ENCODE data around the gene EVI2A. TPM values are rescaled to one million over a fixed set of nuclear protein-coding genes. Genes with fewer than 3 reads are reported as not detected.
"Not testable (repeated sequence)": the region's sequence is repeated elsewhere in the genome, so short reads cannot be mapped to it uniquely, and the experiment has no call there.

EVI2A gene
- total RNA-seq, 1 experiment from 2014 or later = not detected

- H3K9ac ChIP-seq (ENCODE audit: low read length) = not testable (repeated sequence)
Observed at GRCh38 chr17:31345191-31345747, 23.8 kb upstream of the EVI2A start.

GRCh38 chr17:31339906-31340661 is 18.7 kb upstream of the EVI2A start:
- no peaks in the 10 kb centered on the region for H3K4me1 ChIP-seq (ENCODE audit: control insufficient read depth in 1 of 2, insufficient read depth in 2 of 2, low read length in 2 of 2)
- H3K27ac ChIP-seq (ENCODE audit: low read depth, low read length) = no peak overlapping the region
- no peaks in the 10 kb centered on the region for H3K9me3 ChIP-seq (ENCODE audit: control insufficient read depth in 1 of 2, insufficient read depth in 1 of 2, low read depth in 1 of 2, low read length in 2 of 2)
- H3K9ac ChIP-seq (ENCODE audit: low read length) = no peak overlapping the region
- BruUV-seq (replicated peaks) = TSS peak; percentile 23
- peaks cover 9 to 10% of the 10 kb centered on the region in 2 experiments; a peak in 2 of 4 replicates for H3K36me3 ChIP-seq (ENCODE audit: control insufficient read depth in 1 of 2, insufficient read depth in 2 of 2, low read length in 2 of 2)
- H3K4me2 ChIP-seq (ENCODE audit: low read length) = no peak overlapping the region
- POLR2A ChIA-PET = interaction anchor here (0.6 kb wide), 1 partner anchor 20 kb away, joined by 3 read pairs; no protein-coding TSS in a partner anchor
- intact Hi-C loops (cut with micrococcal nuclease) = no loop called here
- DNase-seq (ENCODE audit: low read depth, low spot score) = no peak
- RAD21 ChIA-PET (ENCODE audit: low non-redundant PET in 1 of 2, low total read pairs in 2 of 2, uncharacterized antibody in 2 of 2, unreplicated experiment in 2 of 2) = no interaction called here
- H4K20me1 ChIP-seq (ENCODE audit: insufficient read depth) = no peaks in the 10 kb centered on the region
- no peak overlapping the region for H2AFZ ChIP-seq (ENCODE audit: low read depth, low read length, poor library complexity, severe bottlenecking)
- no peaks in the 10 kb centered on the region for H3K79me2 ChIP-seq (ENCODE audit: insufficient read depth, low read length)
- no peaks in the 10 kb centered on the region for H3K27me3 ChIP-seq (ENCODE audit: insufficient read depth, low read length)
- H3K9me2 ChIP-seq (ENCODE audit: insufficient read depth) = no peaks in the 10 kb centered on the region
- CTCF ChIA-PET = no interaction called here
- TF ChIP-seq ZBTB33 (IDR thresholded peaks at IDR 0.05; ENCODE audit: extremely low read depth, insufficient replicate concordance, low read length) = no peak
- TF ChIP-seq MAX (IDR thresholded peaks at IDR 0.05) = no peak
- TF ChIP-seq POLR2A (IDR thresholded peaks at IDR 0.05; ENCODE audit: borderline replicate concordance, extremely low read depth, insufficient read depth, insufficient read length) = no peak
- TF ChIP-seq RAD21 (IDR thresholded peaks at IDR 0.05; ENCODE audit: low read depth) = no peak
- no peak overlapping the region for H3K4me3 ChIP-seq (replicated peaks in 1 of 2; ENCODE audit: low read depth in 1 of 2, low read length in 2 of 2)
- ATAC-seq = no peak

More at GRCh38 chr17:31345191-31345747, 23.8 kb upstream of the EVI2A start:
- H3K27me3 ChIP-seq (ENCODE audit: insufficient read depth, low read length); BruUV-seq (replicated peaks); H3K4me3 ChIP-seq (replicated peaks in 1 of 2; ENCODE audit: low read depth in 1 of 2, low read length in 2 of 2); H4K20me1 ChIP-seq (ENCODE audit: insufficient read depth); RAD21 ChIA-PET (ENCODE audit: low non-redundant PET in 1 of 2, low total read pairs in 2 of 2, uncharacterized antibody in 2 of 2, unreplicated experiment in 2 of 2); ATAC-seq; CTCF ChIA-PET; H3K4me1 ChIP-seq (ENCODE audit: control insufficient read depth in 1 of 2, insufficient read depth in 2 of 2, low read length in 2 of 2); POLR2A ChIA-PET; H3K9me3 ChIP-seq (ENCODE audit: control insufficient read depth in 1 of 2, insufficient read depth in 1 of 2, low read depth in 1 of 2, low read length in 2 of 2); DNase-seq (ENCODE audit: low read depth, low spot score); H3K27ac ChIP-seq (ENCODE audit: low read depth, low read length); intact Hi-C loops (cut with micrococcal nuclease); H3K79me2 ChIP-seq (ENCODE audit: insufficient read depth, low read length); H3K4me2 ChIP-seq (ENCODE audit: low read length); H2AFZ ChIP-seq (ENCODE audit: low read depth, low read length, poor library complexity, severe bottlenecking); H3K9me2 ChIP-seq (ENCODE audit: insufficient read depth): not testable (repeated sequence)
- peaks cover 3 to 11% of the 10 kb centered on the region in 2 experiments; a peak in 2 of 4 replicates for H3K36me3 ChIP-seq (ENCODE audit: control insufficient read depth in 1 of 2, insufficient read depth in 2 of 2, low read length in 2 of 2)
